Endodermal cell (in vitro differentiated cells): ENCODE results near the gene JARID2. TPM values are rescaled to one million over a fixed set of nuclear protein-coding genes. Genes with fewer than 3 reads are reported as not detected.
A peak's percentile ranks its signal among the peaks of the same experiment; 100 is the strongest.

Source experiments
- DNase-seq: peaks from one replicate; pipeline ENCODE4 v3.0.0-alpha.2; 2017
- H3K27ac ChIP-seq: 2 replicates; pipeline ENCODE4 v1.5.1; 2013; ENCODE audit warnings: mild to moderate bottlenecking, low read depth, low read length, moderate library complexity
- H3K27me3 ChIP-seq: 2 replicates; pipeline ENCODE4 v1.6.1; 2013; ENCODE audit warnings: mild to moderate bottlenecking, low read length, moderate library complexity; ENCODE audit not compliant: insufficient read depth, control insufficient read depth, poor library complexity, severe bottlenecking
- H3K36me3 ChIP-seq: 2 replicates; pipeline ENCODE4 v1.7.0; 2013; ENCODE audit warnings: mild to moderate bottlenecking, low read length, moderate library complexity; ENCODE audit not compliant: control insufficient read depth, insufficient read depth
- H3K4me1 ChIP-seq: one replicate; pipeline ENCODE4 v1.7.0; 2013; ENCODE audit warnings: low read length; ENCODE audit not compliant: control insufficient read depth, insufficient read depth
- H3K4me3 ChIP-seq: 2 replicates; pipeline ENCODE4 v1.5.1; 2013; ENCODE audit warnings: mild to moderate bottlenecking, low read length, moderate library complexity
- H3K9ac ChIP-seq: 2 replicates; pipeline ENCODE4 v1.6.1; 2013; ENCODE audit warnings: mild to moderate bottlenecking, low read length, moderate library complexity; ENCODE audit not compliant: poor library complexity, severe bottlenecking; ENCODE audit errors: extremely low read depth
- H3K9me3 ChIP-seq: 2 replicates; pipeline ENCODE4 v1.6.1; 2013; ENCODE audit warnings: mild to moderate bottlenecking, low read length, moderate library complexity; ENCODE audit not compliant: control insufficient read depth
- H3K27ac Mint-ChIP-seq: 2 replicates; pipeline ENCODE4 v1.8.0; 2020; ENCODE audit warnings: mixed read lengths
- H3K27me3 Mint-ChIP-seq: 2 replicates; pipeline ENCODE4 v1.8.0; 2021; ENCODE audit warnings: mild to moderate bottlenecking, mixed read lengths; ENCODE audit not compliant: insufficient read depth
- H3K36me3 Mint-ChIP-seq: 2 replicates; pipeline ENCODE4 v1.8.0; 2020; ENCODE audit warnings: low read depth, mixed read lengths
- H3K4me1 Mint-ChIP-seq: 2 replicates; pipeline ENCODE4 v1.8.0; 2020; ENCODE audit warnings: mixed read lengths
- H3K4me3 Mint-ChIP-seq: 2 replicates; pipeline ENCODE4 v1.8.0; 2020; ENCODE audit warnings: mild to moderate bottlenecking, moderate library complexity, mixed read lengths
- H3K9me3 Mint-ChIP-seq: 2 replicates; pipeline ENCODE4 v1.8.0; 2020; ENCODE audit warnings: mild to moderate bottlenecking, mixed read lengths
- CTCF ChIP-seq: fragments of 200-600 bp; sonication (generic); conservative IDR thresholded peaks from 2 replicates; pipeline ENCODE4 v1.5.0; 2021; ENCODE audit warnings: antibody characterized with exemption, mild to moderate bottlenecking
- WGBS, 2 experiments: methylation state at CpG; one replicate each; pipeline versions ENCODE4 v1.1.5 to v1.1.7; 2013; ENCODE audit warnings: missing lambda C conversion rate in 2 of 2, mixed read lengths in 1 of 2; ENCODE audit not compliant: insufficient coverage in 1 of 2, insufficient read length in 1 of 2; 5-methylcytosine and 5-hydroxymethylcytosine counted together
- total RNA-seq, 2 donors: library from RNA; stranded (reverse); fragmentation: NEBNext Ultra II Directional in 1 of 2; extraction: Animal tissue kit (Norgen Biotek cat#: 25700) in 1 of 2; gene quantifications; 2 replicates in 1 of 2; 3 replicates in 1 of 2; pipeline ENCODE4 v1.2.1, GENCODE V29; 2021

The JARID2 gene
- total RNA-seq, 2 donors from 2014 or later: 42.5 to 77.0 TPM

GRCh38 chr6:15481390-15482291 is 235.8 kb downstream of the JARID2 start:
- H3K9me3 Mint-ChIP-seq: no peaks in the 10 kb centered on the region
- peaks cover 5% of the 10 kb centered on the region for H3K4me1 ChIP-seq
- peaks cover 46% of the 10 kb centered on the region for H3K4me1 Mint-ChIP-seq
- peaks cover 21% of the 10 kb centered on the region for H3K36me3 ChIP-seq
- DNase-seq: peak; percentile 32
- no peak overlapping the region for H3K27ac ChIP-seq
- no peaks in the 10 kb centered on the region for H3K9me3 ChIP-seq
- H3K27me3 ChIP-seq: no peaks in the 10 kb centered on the region
- H3K36me3 Mint-ChIP-seq: peaks cover 5% of the 10 kb centered on the region
- 84 to 95% methylated on average over 8 to 10 of the region's 10 CpGs for WGBS, 2 experiments
- H3K27ac Mint-ChIP-seq: no peak overlapping the region
- H3K9ac ChIP-seq: no peak overlapping the region
- TF ChIP-seq CTCF: no peak
- no peak overlapping the region for H3K4me3 Mint-ChIP-seq
- no peak overlapping the region for H3K4me3 ChIP-seq
- no peaks in the 10 kb centered on the region for H3K27me3 Mint-ChIP-seq

GRCh38 chr6:15483060-15483459 is 237.2 kb downstream of the JARID2 start:
- WGBS, 2 experiments: 91% methylated on average over 1 of the region's 1 CpG; no CpG with 5 or more reads in 1 of the 2 experiments
- H3K27me3 ChIP-seq: no peaks in the 10 kb centered on the region
- Mint-ChIP-seq H3K36me3 (peaks cover 15% of the 10 kb centered on the region), H3K4me1 (peaks cover 46% of the 10 kb centered on the region), H3K9me3 (no peaks in the 10 kb centered on the region), H3K4me3 (no peak overlapping the region), H3K27me3 (no peaks in the 10 kb centered on the region), H3K27ac (no peak overlapping the region)
- H3K9ac ChIP-seq: no peak overlapping the region
- no peak overlapping the region for H3K4me3 ChIP-seq
- peaks cover 15% of the 10 kb centered on the region for H3K36me3 ChIP-seq
- no peak overlapping the region for H3K27ac ChIP-seq
- peaks cover 5% of the 10 kb centered on the region for H3K4me1 ChIP-seq
- no peak for TF ChIP-seq CTCF
- no peak for DNase-seq
- no peaks in the 10 kb centered on the region for H3K9me3 ChIP-seq

- H3K4me1 Mint-ChIP-seq: peaks cover 43% of the 10 kb centered on the region
- no peak overlapping the region for H3K27ac ChIP-seq
These were observed 238.3 kb downstream of the JARID2 start for GRCh38 chr6:15484140-15484539.

More at GRCh38 chr6:15484140-15484539, 238.3 kb downstream of the JARID2 start:
- no peak overlapping the region for H3K27ac Mint-ChIP-seq
- Histone ChIP-seq H3K4me3 (no peak overlapping the region), H3K27me3 (no peaks in the 10 kb centered on the region), H3K9me3 (no peaks in the 10 kb centered on the region), H3K9ac (no peak overlapping the region), H3K36me3 (peaks cover 26% of the 10 kb centered on the region), H3K4me1 (peaks cover 5% of the 10 kb centered on the region)
- H3K27me3 Mint-ChIP-seq: no peaks in the 10 kb centered on the region
- 94 to 100% methylated on average over 1 to 3 of the region's 3 CpGs for WGBS, 2 experiments
- TF ChIP-seq CTCF: no peak
- peak; percentile 29 for DNase-seq
- no peak overlapping the region for H3K4me3 Mint-ChIP-seq
- no peaks in the 10 kb centered on the region for H3K9me3 Mint-ChIP-seq
- peaks cover 22% of the 10 kb centered on the region for H3K36me3 Mint-ChIP-seq
